Measurements from ENCODE around the gene LTB. TPM values are rescaled to one million over a fixed set of nuclear protein-coding genes. Genes with fewer than 3 reads are reported as not detected.

The LTB gene
- total and polyA plus RNA-seq, 2 of the 13 experiments (the other 11 are each of a cell fraction or from before 2014, with no cell fraction given) = 0.09 to 0.22 TPM

GRCh38 chr6:31586008-31586407 is 3.8 kb upstream of the LTB start, which contains the start of gene LST1:
TSS of gene LST1 (plus strand) at chr6:31586277. CDS start at chr6:31587300, 1,023 bp downstream.
- no peaks in the 10 kb centered on the region for H4K20me1 ChIP-seq (ENCODE audit: insufficient read depth, low read length)
- FAIRE-seq (no peak), DNase-seq (ENCODE audit: low spot score) (no peak), ATAC-seq (no peak)
- in situ Hi-C loops (cut with HindIII; ENCODE audit: extremely low pct_ligation_motif_present, low pct_unique_long_range_greater_than_20kb) (loop anchor here (5.0 kb wide), 1 partner anchor 94 kb away; no protein-coding TSS in a partner anchor), intact Hi-C loops (cut with micrococcal nuclease; ENCODE audit: unreplicated experiment) (loop anchor here (5.0 kb wide), 1 partner anchor 1139 kb away; no protein-coding TSS in a partner anchor)
- ChIA-PET CTCF (ENCODE audit: low intra/inter-chr PET ratio, low total read pairs) (no interaction called here), POLR2A (no interaction called here)
- H3K27me3 ChIP-seq (ENCODE audit: control insufficient read depth in 1 of 2, insufficient read depth in 2 of 2, low read length in 2 of 2) = peaks cover 11 to 53% of the 10 kb centered on the region in 2 experiments
- peaks cover 17% of the 10 kb centered on the region for H3K4me1 ChIP-seq (ENCODE audit: insufficient read depth, low read length)
- BruUV-seq (replicated peaks) = no TSS peak
- no peaks in the 10 kb centered on the region for H3K79me2 ChIP-seq (ENCODE audit: insufficient read depth, low read length)
- no peaks in the 10 kb centered on the region for H3K9me3 ChIP-seq (ENCODE audit: low read length)
- no peak within 1 kb of the TSS for H3K4me2 ChIP-seq (ENCODE audit: low read depth, low read length)
- WGBS (ENCODE audit: low lambda C conversion rate) = 18% methylated on average over 1 of the region's 1 CpG
- no peak within 1 kb of the TSS for H3K9ac ChIP-seq (ENCODE audit: insufficient read depth, low read depth, low read length)
- TF ChIP-seq ZNF737 (CRISPR knock-in tag; IDR thresholded peaks at IDR 0.05; ENCODE audit: borderline replicate concordance) = no peak
- no peak for TF ChIP-seq ISL2 (CRISPR knock-in tag; IDR thresholded peaks at IDR 0.05)
- no peak for TF ChIP-seq ZNF362 (CRISPR knock-in tag; IDR thresholded peaks at IDR 0.05; ENCODE audit: borderline replicate concordance)
- TF ChIP-seq ZNF691 (CRISPR knock-in tag; IDR thresholded peaks at IDR 0.05; ENCODE audit: borderline replicate concordance, low read depth) = no peak
- TF ChIP-seq ZNF513 (CRISPR knock-in tag; conservative IDR thresholded peaks at IDR 0.05) = no peak
- no peak for TF ChIP-seq RBM39 (IDR thresholded peaks at IDR 0.05; ENCODE audit: low read depth, low read length, poor library complexity, severe bottlenecking)
- no peak for TF ChIP-seq ZNF34 (CRISPR knock-in tag; IDR thresholded peaks at IDR 0.05; ENCODE audit: borderline replicate concordance)
- TF ChIP-seq ZNF543 (CRISPR knock-in tag; IDR thresholded peaks at IDR 0.05) = no peak
- TF ChIP-seq TBP (CRISPR knock-in tag; IDR thresholded peaks at IDR 0.05) = no peak
- no peak for TF ChIP-seq CENPBD1 (CRISPR knock-in tag; IDR thresholded peaks at IDR 0.05; ENCODE audit: borderline replicate concordance, low read depth)
- TF ChIP-seq ZNF17 (CRISPR knock-in tag; IDR thresholded peaks at IDR 0.05) = no peak
- TF ChIP-seq IKZF5 (CRISPR knock-in tag; IDR thresholded peaks at IDR 0.05) = no peak
- no peak for TF ChIP-seq ZBTB10 (CRISPR knock-in tag; IDR thresholded peaks at IDR 0.05; ENCODE audit: borderline replicate concordance)
- TF ChIP-seq ZNF256 (CRISPR knock-in tag; conservative IDR thresholded peaks at IDR 0.05) = no peak
- no peak for TF ChIP-seq NFE2L2 (IDR thresholded peaks at IDR 0.05; ENCODE audit: low read length)
- no peak for TF ChIP-seq ZBTB21 (CRISPR knock-in tag; IDR thresholded peaks at IDR 0.05)
- no peak within 1 kb of the TSS for H2AFZ ChIP-seq (ENCODE audit: low read length)
- H3K4me3 ChIP-seq (replicated peaks in 1 of 3; ENCODE audit: insufficient read depth in 1 of 3, low read depth in 2 of 3, low read length in 3 of 3) = no peak within 1 kb of the TSS
- H3K27ac ChIP-seq (ENCODE audit: extremely low read length, insufficient read depth, low read length) = no peak within 1 kb of the TSS
- H3K36me3 ChIP-seq (replicated peaks in 1 of 2; ENCODE audit: control insufficient read depth in 1 of 2, insufficient read depth in 2 of 2, low read length in 2 of 2) = no peaks in the 10 kb centered on the region
